Measurements from ENCODE around the gene PALMD.

The PALMD gene

GRCh38 chr1:99635664-99636063 lies 10.2 kb upstream of the PALMD start:
- no peak for DNase-seq (ENCODE audit: low spot score)

GRCh38 chr1:99636647-99637175 lies 9.2 kb upstream of the PALMD start:
- DNase-seq (ENCODE audit: low spot score): no peak

GRCh38 chr1:99638853-99639252 lies 7.1 kb upstream of the PALMD start:
- DNase-seq (ENCODE audit: low spot score): no peak

- DNase-seq (ENCODE audit: low spot score): no peak
Observed at GRCh38 chr1:99639408-99639807, 6.5 kb upstream of the PALMD start.

- no peak for DNase-seq (ENCODE audit: low spot score)
Observed at GRCh38 chr1:99639945-99640344, 6.0 kb upstream of the PALMD start.

GRCh38 chr1:99640672-99641071 lies 5.2 kb upstream of the PALMD start:
- DNase-seq (ENCODE audit: low spot score): no peak

- no peak for DNase-seq (ENCODE audit: low spot score)
Observed at GRCh38 chr1:99641558-99641957, 4.4 kb upstream of the PALMD start.

GRCh38 chr1:99642053-99642452 lies 3.9 kb upstream of the PALMD start:
- no peak for DNase-seq (ENCODE audit: low spot score)

- DNase-seq (ENCODE audit: low spot score): no peak
Observed at GRCh38 chr1:99643021-99643779, 2.7 kb upstream of the PALMD start.

GRCh38 chr1:99644279-99645004 lies 1.5 kb upstream of the PALMD start:
- no peak for DNase-seq (ENCODE audit: low spot score)

- no peak for DNase-seq (ENCODE audit: low spot score)
Observed at GRCh38 chr1:99645203-99645602, 710 bp upstream of the PALMD start.

- DNase-seq (ENCODE audit: low spot score): no peak
Observed at GRCh38 chr1:99646868-99647267, 955 bp downstream of the PALMD start.

- DNase-seq (ENCODE audit: low spot score): no peak
Observed at GRCh38 chr1:99647490-99647889, 1.6 kb downstream of the PALMD start.

- DNase-seq (ENCODE audit: low spot score): peak; percentile 14
Observed at GRCh38 chr1:99648107-99648506, 2.2 kb downstream of the PALMD start.

GRCh38 chr1:99650030-99650429 lies 4.1 kb downstream of the PALMD start:
- no peak for DNase-seq (ENCODE audit: low spot score)

- DNase-seq (ENCODE audit: low spot score): no peak
Observed at GRCh38 chr1:99650773-99651437, 5.0 kb downstream of the PALMD start.

- no peak for DNase-seq (ENCODE audit: low spot score)
Observed at GRCh38 chr1:99652881-99653281, 7.0 kb downstream of the PALMD start.

GRCh38 chr1:99655376-99655775 lies 9.5 kb downstream of the PALMD start:
- DNase-seq (ENCODE audit: low spot score): no peak

- DNase-seq (ENCODE audit: low spot score): no peak
Observed at GRCh38 chr1:99656701-99657100, 10.8 kb downstream of the PALMD start.

GRCh38 chr1:99657213-99658030 lies 11.5 kb downstream of the PALMD start:
- DNase-seq (ENCODE audit: low spot score): no peak

GRCh38 chr1:99658031-99658290 lies 12.0 kb downstream of the PALMD start:
- DNase-seq (ENCODE audit: low spot score): no peak

GRCh38 chr1:99659755-99660210 lies 13.9 kb downstream of the PALMD start:
- peak; percentile 34 for DNase-seq (ENCODE audit: low spot score)
